Skeletal muscle satellite cell (primary cell): Measurements from ENCODE around the gene PBOV1.

Source experiments
- H3K27me3 ChIP-seq: 2 replicates; pipeline ENCODE4 v1.7.0; 2013; ENCODE audit warnings: low read length; ENCODE audit not compliant: control insufficient read depth, insufficient read depth
- H3K36me3 ChIP-seq: 2 replicates; pipeline ENCODE4 v1.7.0; 2013; ENCODE audit warnings: mild to moderate bottlenecking, control low read depth, low read length; ENCODE audit not compliant: insufficient read depth
- H3K4me1 ChIP-seq: 2 replicates; pipeline ENCODE4 v1.7.0; 2013; ENCODE audit warnings: low read length; ENCODE audit not compliant: control insufficient read depth, insufficient read depth
- H3K4me2 ChIP-seq: 2 replicates; pipeline ENCODE4 v1.7.0; 2013; ENCODE audit warnings: mild to moderate bottlenecking, low read length
- H3K4me3 ChIP-seq: 2 replicates; pipeline ENCODE4 v1.7.0; 2013; ENCODE audit warnings: low read length
- H3K9ac ChIP-seq: 2 replicates; pipeline ENCODE4 v1.7.0; 2013; ENCODE audit warnings: mild to moderate bottlenecking, low read depth, low read length, moderate library complexity
- H3K9me3 ChIP-seq: replicated peaks from 2 replicates; pipeline ENCODE4 v1.7.0; 2013; ENCODE audit warnings: mild to moderate bottlenecking, control low read depth, low read length

Gene PBOV1

DNA sequence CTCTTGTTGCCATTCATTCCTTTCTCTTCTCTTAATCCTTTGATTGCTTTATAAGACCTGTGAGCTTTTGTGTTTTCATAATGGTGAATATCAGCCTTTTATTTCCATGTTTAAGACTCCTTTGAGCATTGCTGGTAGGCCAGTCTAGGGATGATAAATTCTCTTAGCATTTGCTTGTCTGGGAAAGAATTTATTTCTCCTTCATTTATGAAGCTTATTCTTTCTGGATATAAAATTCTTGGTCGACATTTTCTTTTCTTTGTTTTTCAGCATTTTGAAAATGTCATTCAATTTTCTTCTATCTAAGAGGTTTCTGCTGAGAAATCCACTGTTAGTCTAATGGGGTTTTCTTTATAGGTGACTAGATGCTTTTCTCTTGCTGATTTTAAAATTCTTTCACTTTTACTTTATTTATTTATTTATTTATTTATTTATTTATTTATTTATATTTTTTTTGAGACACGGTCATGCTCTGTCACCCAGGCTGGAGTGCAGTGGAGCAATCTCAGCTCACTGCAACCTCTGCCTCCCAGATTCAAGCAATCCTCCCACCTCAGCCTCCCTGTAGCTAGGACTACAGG is 41.5 kb downstream of the PBOV1 start:
- no peak overlapping the region for H3K4me3 ChIP-seq
- H3K9ac ChIP-seq = no peak overlapping the region
- H3K4me1 ChIP-seq = no peaks in the 10 kb centered on the region
- no peak overlapping the region for H3K4me2 ChIP-seq
- no peaks in the 10 kb centered on the region for H3K9me3 ChIP-seq
- H3K27me3 ChIP-seq = no peaks in the 10 kb centered on the region
- H3K36me3 ChIP-seq = no peaks in the 10 kb centered on the region

DNA sequence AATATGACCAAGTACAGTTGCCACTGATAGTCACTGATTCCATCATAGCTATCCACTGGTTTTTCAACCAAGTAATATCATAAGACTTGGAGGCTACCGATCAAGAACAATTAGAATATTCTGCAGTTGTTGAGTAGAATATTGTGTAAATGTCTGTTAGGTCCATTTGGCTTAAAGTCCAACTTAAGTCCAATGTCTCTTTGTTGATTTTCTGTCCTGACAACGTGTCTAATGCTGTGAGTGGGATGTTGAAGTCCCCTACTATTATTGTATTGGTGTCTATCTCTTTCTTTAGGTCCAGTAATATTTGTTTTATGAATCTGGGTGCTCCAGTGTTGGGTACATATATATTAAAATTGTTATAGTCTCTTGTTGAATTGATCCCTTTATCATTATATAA is 42.7 kb downstream of the PBOV1 start:
- Histone ChIP-seq H3K36me3 (no peaks in the 10 kb centered on the region), H3K27me3 (peaks cover 3% of the 10 kb centered on the region), H3K9ac (no peak overlapping the region), H3K4me1 (no peaks in the 10 kb centered on the region), H3K4me2 (no peak overlapping the region), H3K4me3 (no peak overlapping the region), H3K9me3 (no peaks in the 10 kb centered on the region)
